HG03521 (cell line): ENCODE results near the gene CHMP2B.
A peak's percentile ranks its signal among the peaks of the same experiment; 100 is the strongest.

Experiments
- ATAC-seq: cut with Tn5 transposase; IDR thresholded peaks from one replicate; pipeline ENCODE4 v1.9.1; 2021; ENCODE audit warnings: mild to moderate bottlenecking, moderate library complexity; ENCODE audit not compliant: unreplicated experiment

The CHMP2B gene, protein sequence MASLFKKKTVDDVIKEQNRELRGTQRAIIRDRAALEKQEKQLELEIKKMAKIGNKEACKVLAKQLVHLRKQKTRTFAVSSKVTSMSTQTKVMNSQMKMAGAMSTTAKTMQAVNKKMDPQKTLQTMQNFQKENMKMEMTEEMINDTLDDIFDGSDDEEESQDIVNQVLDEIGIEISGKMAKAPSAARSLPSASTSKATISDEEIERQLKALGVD

DNA sequence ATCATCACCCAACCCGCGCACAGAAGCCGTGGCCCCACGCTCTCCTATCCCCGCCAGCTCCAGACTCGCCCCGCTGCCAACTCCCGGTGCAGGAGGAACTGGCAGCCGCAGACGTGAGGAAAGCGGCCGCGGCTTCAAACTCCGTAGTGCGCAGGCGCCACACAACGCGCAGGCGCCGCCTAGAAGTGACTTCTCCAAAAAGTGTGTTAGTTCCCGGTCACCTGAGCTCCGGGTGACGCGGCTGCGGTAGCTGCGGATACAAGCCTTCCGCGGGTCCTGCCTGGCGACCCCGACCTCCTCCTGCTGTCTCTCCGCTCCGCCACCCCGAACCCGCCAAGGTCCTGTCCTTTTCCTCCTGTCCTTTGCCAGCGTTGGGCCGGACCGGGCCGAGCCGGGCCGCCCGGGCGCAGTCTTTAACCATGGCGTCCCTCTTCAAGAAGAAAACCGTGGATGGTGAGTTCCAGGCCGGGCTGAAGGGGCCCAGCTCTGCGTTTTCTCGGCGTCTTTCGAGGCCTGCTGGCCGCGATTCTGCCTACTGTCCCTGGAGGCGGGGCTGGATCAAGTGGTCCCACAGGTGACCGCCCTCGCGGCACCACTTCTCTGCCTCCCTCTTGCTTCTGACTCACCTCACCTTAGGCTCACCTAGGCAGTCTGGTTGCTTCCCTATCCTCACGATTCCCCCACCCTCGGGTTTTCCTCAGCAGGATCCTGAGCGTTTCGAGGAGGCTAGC lies at the start of gene CHMP2B:
Gene CHMP2B (plus strand): TSS at position 206 of the 731 bp plus-strand sequence. CDS start 214 bp downstream, at position 420.
- peak; percentile 97 for ATAC-seq

DNA sequence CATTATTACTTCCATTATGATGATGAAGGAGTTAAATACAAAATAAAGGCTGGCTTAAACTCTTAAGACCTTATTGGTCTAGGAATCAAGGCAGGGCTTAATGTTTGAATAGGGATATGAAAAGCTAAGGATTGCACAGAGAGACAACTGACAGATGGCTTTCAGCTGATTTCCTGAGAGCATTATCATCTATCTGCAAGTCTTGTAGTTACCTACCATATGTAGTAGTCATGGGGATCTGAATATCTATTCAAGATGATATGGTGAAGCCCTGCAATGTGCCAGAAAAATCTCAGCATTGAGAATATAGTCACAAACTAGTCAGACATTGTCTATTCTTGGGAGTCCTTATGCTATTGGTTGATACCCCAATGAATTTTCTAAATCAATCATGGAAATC lies 47.5 kb upstream of the CHMP2B start:
- no peak for ATAC-seq

DNA sequence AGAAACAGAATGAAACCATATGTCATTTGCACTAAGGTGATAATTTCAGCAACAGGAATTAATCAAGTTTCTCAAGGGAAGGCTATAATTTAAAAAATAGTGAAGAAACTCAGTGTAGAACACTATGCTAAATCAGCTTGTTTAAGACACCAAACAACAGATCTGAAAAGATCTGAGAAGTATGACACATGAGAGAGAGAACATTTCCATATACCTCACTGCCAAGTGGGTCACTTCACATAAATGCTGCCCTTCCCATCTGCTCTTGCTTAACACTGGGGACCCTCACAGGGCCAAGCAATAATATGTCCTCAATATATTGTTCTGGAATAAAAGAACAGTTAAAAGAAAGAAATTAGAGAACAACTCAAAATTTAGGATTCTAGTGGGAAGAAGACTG lies 45.6 kb upstream of the CHMP2B start:
- ATAC-seq: no peak

DNA sequence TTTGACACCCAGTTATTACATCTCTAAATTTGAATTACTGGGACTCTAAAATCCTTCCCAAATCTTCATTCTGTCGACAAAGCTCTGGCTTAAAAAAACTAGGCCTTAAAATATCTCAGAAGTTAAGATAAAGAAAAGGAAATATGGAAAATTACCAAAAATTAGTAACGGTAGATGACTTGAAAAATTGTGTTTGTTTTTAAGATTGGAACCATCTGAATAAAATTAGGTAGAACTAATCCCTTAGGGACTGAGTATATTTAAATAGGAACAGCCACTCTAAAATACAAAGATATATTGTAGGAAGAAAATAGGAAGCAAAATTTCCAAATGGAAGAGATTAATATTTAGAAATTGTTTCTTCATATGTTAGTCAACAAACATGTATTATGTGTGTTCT lies 45.1 kb upstream of the CHMP2B start:
- no peak for ATAC-seq

DNA sequence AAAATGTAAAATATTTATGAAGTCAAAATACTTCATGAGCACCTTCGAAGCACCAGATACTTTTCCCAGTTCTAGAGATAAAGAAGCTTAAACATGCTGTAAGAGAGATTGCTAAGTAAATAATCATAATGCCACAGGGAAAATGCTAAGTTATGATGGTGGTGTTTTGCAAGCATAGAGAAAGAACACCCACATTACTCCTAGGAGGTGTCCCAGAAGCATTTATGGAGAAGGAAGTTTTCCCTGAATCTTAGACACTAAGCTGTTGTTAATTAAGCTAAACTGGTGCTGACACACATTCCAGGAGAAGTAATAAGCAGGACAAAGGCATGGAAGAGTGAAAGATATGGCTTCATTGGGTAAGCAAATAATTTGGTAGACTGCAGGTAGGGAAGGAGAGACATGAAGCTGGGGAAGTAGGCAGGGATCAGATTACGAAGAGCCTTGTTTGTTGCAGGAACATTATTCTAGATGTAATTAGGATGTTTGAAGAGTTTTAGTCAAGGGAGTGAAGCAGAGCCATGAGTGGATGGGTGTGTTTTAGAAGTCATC lies 40.4 kb upstream of the CHMP2B start:
- no peak for ATAC-seq

DNA sequence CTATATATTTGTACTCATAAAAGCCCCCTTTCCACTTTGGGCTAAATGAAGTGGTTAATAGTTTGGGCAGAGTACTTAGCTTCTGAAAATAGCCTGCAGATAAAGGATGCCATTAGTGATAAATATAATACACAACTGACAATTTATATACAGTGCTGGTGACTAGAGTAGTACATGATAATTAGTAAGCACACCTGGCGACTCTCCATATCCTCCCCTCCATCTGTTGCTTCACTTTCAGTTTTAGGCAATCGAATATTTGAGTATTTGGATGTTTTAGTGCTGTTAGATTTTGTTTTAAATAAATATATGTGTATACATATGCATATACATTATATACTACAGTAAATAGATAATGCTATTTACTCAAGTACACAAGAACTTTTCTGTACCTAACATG lies 35.9 kb upstream of the CHMP2B start:
- ATAC-seq: no peak

DNA sequence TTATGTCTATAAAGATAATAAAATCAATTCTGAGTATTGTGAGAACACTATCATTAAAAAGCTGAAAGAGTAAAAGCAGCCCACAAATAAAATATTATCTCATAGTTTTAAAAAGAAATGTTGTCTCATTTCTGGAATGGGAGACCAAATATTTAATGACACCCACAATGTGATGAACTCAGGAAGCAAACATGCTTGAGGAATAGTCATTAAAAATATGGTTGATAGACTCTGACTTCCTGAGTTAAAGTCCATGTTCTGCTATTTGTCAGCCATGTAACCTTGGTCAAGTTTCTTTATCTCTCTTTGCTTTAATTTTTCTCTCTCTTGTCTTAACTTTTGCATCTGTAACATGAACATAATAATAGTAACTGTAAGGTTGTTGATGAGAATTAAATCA lies 35.5 kb upstream of the CHMP2B start:
- ATAC-seq: no peak

DNA sequence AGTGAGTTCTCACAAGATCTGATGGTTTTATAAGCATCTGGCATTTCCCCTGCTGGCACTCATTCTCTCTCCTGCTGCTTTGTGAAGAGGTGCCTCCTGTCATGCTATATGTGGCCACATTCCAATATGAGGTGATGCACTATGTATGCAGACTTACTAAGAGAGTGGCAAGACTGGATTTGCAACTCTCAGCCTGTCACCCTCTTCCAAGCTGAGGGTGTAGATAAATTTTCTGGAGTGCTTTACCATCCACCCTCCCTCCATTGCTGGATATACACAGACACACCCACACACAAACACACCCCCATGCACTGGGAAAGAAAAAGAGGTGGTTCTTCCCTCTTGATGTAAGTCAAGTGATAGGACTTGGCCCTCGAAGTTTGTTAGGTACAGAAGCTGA lies 30.2 kb upstream of the CHMP2B start:
- ATAC-seq: no peak

DNA sequence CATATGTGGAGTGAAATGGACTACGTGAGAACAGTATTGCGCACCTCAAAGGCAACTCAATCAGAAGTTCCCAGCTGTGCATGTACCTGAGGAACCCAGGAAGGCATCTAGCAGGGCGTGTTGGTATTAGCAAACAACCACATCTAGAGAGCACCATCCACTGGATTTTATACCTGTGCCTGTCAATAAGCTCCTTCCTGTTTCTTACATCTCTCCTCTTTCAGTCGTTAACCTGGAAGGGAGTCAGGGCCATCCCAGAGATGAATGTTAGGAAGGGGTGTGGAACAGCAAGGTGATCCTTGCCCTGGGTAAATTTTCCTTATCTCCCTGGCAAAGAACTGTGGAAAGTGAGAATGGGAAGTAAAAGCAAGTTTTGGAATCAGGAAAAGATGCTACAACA lies 29.6 kb upstream of the CHMP2B start:
- ATAC-seq: no peak

DNA sequence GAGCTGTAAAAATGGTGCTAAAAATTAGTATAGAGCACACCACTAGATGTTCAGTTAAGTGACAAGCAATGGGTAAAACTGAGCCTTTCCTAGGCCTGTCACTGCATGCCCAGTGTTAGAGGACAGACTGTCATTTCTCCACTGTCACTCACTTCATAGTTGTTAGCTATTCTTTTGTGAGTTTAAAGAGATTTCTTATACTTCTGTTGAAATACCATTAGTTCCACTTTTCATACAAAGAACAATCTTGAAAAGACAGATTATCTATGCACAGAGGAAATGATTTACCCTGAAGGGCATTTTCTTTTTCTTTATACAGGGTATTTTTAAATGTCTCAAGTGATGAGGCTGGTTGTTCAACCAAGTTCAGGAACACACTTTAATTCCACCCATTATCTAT lies 28.3 kb upstream of the CHMP2B start:
- ATAC-seq: no peak

DNA sequence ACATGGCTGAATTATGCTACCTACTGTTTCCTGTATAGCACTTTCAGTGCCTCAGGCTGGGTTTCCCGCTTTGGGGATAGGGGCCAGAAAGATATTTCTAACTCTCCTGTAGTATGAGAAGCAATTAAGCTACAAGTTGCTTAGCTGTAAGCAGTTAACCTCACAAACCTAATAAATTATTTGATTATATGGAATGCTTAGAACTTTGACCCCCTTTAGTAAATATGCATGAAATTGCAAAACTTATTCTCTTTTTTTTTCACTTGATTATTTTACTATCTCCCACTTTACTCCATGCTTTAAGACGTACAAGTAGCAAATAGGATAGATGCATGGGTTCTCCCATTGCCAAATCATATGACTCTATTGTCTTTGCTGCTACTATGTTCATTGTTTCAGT lies 27.5 kb upstream of the CHMP2B start:
- ATAC-seq: no peak

DNA sequence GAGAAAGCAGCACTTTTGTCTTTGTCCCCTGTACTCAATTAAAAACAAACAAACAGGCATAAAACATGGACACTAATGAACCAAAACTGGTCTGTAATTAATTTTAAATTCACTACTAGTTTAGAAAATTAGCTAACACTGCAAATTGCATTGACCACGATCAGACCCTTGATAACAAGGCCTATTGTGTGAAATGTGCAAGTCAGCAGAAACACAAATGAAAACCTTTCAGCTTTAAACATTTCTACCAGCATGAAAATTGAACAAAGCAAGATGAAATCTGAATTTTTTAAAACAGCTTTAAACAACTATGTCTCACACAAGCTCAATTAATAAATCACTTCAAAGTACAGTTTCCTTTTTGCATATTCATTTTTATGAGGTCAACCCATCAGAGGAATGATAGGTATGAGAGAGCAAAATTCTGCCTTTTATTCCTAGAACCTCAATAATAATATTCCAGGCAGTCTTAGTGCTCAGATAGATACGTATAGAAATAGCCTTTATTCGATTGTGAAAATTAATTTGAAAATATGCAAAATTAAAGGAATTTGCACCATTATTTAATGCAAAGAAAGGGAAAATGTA lies 27.0 kb upstream of the CHMP2B start:
- ATAC-seq: no peak

DNA sequence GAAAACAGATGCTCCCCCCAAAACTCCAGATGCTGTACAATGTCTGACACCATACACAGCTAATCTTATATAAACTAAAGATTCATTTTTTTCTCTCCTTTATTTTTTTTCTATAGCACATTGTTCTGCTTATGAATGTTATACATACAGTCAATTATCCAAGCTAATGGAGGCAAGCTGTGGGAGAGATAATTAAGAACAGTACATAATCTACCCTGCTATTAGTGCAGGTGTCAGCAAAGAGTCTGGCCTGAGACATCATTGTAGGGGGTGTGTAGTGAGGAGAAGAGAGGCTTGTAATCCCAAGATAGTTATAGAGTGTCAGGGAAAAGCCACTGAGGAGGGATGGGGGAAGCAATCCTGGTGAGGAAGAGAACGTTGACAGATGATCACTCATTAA lies 25.4 kb upstream of the CHMP2B start:
- ATAC-seq: no peak

DNA sequence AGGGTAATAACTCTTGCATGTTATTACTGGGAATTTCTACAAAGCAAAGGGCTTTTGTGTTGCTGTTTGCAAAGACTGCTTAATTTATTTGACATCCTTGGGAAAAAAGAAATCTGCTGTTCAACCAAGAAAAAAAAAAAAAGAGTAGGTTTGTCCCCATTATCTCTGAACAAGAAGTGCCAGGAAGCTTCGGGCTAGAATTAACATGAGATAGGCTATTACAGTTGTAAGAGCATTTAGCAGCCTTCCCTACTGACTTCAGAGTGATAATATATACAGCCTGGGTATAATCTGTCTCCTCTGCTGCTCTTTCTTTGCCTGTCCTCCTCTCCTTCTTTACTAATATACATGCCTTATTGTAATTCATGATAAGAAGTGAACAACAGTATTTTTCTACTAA lies 23.3 kb upstream of the CHMP2B start:
- ATAC-seq: no peak

DNA sequence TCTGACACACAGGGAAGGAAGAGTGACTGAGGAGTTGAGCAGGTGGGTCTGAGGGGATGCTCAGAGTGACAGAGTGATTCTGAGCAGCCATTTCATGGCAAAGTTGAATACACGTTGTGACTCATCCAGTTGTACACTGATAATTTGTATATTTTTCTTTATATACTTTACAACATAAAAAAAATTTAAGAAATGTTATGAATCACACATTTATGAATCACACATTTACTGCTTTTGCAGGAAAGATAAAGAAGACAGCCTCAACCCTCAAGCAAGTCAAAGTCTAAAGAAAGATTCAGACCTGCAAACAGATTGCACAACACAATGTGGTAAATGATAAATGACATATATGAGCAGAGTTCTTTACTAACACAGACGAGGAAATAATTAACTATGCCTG lies 21.0 kb upstream of the CHMP2B start:
- ATAC-seq: no peak

DNA sequence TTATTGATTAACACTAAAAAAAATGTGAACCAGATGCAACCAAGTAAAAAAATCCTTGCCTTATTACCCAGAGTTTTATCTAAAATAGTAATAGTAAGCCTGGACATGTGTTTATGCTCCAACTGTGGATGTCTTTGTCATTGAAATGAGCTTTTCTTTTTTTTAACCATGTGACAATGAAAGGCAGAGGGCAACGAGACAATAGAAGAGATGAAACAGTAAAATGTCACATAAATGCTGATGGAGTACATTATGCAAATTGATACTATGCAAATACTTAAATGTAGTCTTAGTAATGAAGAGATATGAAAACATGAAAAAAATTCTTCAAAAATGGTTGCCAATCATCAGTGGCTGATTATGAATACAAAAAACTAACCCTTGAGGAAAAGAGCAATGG lies 20.5 kb upstream of the CHMP2B start:
- ATAC-seq: no peak

DNA sequence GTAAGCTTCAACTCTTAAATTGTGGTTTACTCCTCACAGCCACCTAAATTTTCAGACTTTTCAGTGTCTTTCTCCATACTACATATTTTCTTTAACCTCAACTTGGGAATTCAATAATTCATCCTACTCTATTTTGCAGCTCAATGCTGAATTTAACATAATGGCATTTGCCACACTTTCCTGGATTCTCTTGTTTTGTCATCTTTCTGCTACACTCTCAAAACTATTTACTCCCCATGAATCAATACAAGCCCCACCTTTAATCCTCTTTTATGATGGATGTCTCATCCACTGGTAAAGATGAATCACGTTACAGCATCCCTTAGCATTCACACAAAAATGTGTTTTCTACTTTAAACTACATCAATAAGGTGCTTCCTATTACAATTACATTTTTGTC lies 19.6 kb upstream of the CHMP2B start:
- no peak for ATAC-seq

DNA sequence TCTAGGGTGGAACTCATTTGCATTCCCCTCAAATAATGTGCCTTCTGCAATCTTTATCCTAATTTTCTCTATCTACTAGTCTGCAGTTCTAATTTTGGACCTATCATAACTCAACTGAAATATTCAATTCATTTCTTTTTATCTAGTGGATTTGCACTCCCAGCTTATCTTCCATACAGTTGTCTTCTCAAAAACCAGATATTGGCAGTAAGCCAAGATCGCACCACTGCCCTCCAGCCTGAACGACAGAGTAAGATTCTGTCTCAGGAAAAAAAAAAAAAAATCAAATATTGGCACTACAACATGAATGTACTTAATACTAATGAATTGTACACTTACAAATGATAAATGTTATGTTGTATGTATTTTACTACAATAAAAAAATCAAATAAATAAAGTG lies 18.0 kb upstream of the CHMP2B start:
- ATAC-seq: no peak

DNA sequence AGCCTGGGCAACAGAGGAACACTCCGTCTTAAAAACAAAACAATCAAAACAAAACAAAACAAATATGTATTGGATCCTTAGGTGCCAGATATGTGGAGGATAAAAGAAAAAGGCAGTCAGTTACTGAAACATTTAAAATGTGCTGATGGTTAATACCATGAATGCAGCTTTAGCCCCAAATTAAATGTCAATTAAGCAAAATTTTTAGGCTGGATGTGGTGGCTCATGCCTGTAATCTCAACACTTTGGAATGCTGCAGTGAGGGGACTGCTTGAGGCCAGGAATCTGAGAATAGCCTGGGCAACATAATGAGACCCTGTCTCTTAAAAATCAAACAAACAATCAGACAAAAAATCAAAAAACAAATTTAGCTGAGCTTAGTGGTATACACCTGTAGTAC lies 8.5 kb upstream of the CHMP2B start:
- ATAC-seq: no peak

DNA sequence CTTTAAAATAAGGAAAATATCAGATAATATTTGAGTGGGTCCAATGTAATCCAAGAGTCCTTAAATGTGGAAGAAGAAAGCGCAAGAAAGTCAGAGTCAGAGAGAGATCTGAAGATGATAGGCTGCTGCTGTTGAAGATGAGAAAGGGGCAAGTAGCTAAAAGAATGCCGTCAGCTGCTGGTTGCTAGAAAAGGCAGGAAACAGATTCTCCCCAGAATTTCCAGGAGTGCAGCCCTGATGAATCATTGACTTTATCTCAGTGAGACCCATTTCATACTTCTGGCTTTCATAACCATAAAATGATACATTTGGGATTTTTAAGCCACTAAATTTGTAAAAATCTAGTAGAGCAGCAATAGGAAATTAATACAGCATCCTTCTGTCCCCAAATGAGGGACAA lies 7.5 kb upstream of the CHMP2B start:
- no peak for ATAC-seq

DNA sequence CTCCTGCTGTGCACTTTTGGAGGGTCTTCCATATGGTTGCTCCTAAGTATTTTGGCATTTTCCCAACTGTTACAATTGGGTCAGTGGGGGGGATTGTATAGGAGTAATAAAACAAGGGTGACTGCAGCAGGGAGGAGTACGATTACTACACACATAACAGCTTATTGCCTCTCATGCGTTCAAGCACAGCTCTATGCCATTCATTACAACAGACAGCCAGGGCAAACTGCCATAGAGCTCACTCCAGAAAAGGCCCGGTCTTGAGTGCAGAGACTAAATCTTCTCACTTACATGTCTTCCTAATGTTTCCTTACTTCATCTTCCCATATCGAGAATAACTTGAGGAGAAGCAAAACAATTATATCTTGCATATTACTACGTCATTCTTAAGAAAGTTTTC lies 1.4 kb upstream of the CHMP2B start:
- ATAC-seq: no peak

DNA sequence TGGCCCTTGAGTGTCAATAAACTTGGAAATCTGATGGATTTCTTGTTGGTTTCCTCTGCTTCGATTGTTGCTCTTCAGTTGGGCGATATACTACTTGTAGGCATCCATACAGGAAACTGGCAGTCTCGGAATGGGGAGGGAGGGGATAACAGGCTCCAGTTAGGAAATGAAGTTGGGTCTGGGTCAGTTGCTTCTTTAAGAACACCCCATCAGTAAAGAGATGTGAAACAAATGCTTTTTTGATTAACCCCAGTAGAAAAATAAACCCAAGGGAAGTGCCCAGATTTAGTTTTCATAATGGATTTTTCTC lies 681 bp downstream of the CHMP2B start:
- ATAC-seq: no peak
